Ramos (cell line): Measurements from ENCODE around the gene RPL4.
"Not testable (repeated sequence)": the region's sequence is repeated elsewhere in the genome, so short reads cannot be mapped to it uniquely, and the experiment has no call there.

ENCODE experiments used
- in situ Hi-C: fragments of 300-500 bp; cut with MboI; formaldehyde crosslinking; loops from one replicate; pipeline ENCODE4 v1.14.3; 2022; ENCODE audit warnings: low sequenced_read_pairs; ENCODE audit not compliant: unreplicated experiment

The RPL4 gene

GRCh38 chr15:66504563-66505429 lies at the start of gene RPL4, which contains the start of gene ZWILCH:
RPL4 (minus strand) TSS chr15:66504855; CDS start chr15:66504790, 65 bp downstream.
ZWILCH (plus strand) TSS chr15:66505326; CDS start chr15:66505339, 13 bp downstream.
- in situ Hi-C loops = no loop called here

GRCh38 chr15:66545255-66545654 lies 40.6 kb upstream of the RPL4 start:
- in situ Hi-C loops = no loop called here

GRCh38 chr15:66542896-66543295 lies 38.2 kb upstream of the RPL4 start:
- in situ Hi-C loops = no loop called here

GRCh38 chr15:66535056-66535455 lies 30.4 kb upstream of the RPL4 start:
- in situ Hi-C loops = no loop called here

- in situ Hi-C loops = no loop called here
Observed at GRCh38 chr15:66524838-66525237, 20.2 kb upstream of the RPL4 start.

- in situ Hi-C loops = no loop called here
Observed at GRCh38 chr15:66523926-66524325, 19.3 kb upstream of the RPL4 start.

- in situ Hi-C loops = no loop called here
Observed at GRCh38 chr15:66515901-66516322, 11.3 kb upstream of the RPL4 start.

- in situ Hi-C loops = no loop called here
Observed at GRCh38 chr15:66514586-66514985, 9.9 kb upstream of the RPL4 start.

- in situ Hi-C loops = no loop called here
Observed at GRCh38 chr15:66508293-66508883, 3.7 kb upstream of the RPL4 start.

- in situ Hi-C loops = no loop called here
Observed at GRCh38 chr15:66505818-66506217, 1.2 kb upstream of the RPL4 start.

- in situ Hi-C loops = no loop called here
Observed at GRCh38 chr15:66505430-66505811, 766 bp upstream of the RPL4 start.

- in situ Hi-C loops = no loop called here
Observed at GRCh38 chr15:66503780-66504562, 684 bp downstream of the RPL4 start.

GRCh38 chr15:66503041-66503648 lies 1.5 kb downstream of the RPL4 start:
- in situ Hi-C loops = not testable (repeated sequence)

- in situ Hi-C loops = no loop called here
Observed at GRCh38 chr15:66502491-66502890, 2.2 kb downstream of the RPL4 start.

- in situ Hi-C loops = not testable (repeated sequence)
Observed at GRCh38 chr15:66500346-66500745, 4.3 kb downstream of the RPL4 start.

- in situ Hi-C loops = loop anchor here (10.0 kb wide), 1 partner anchor 144 kb away; the partner anchor contains the start of gene TIPIN
Observed at GRCh38 chr15:66498501-66499386, 5.9 kb downstream of the RPL4 start.

GRCh38 chr15:66497502-66498455 lies 6.9 kb downstream of the RPL4 start, which contains the start of gene SNAPC5:
SNAPC5 (minus strand) TSS chr15:66497762; CDS start chr15:66497731, 31 bp downstream.
- in situ Hi-C loops = loop anchor here (10.0 kb wide), 1 partner anchor 143 kb away; the partner anchor contains the start of gene TIPIN

- in situ Hi-C loops = loop anchor here (10.0 kb wide), 1 partner anchor 142 kb away; the partner anchor contains the start of gene TIPIN
Observed at GRCh38 chr15:66496951-66497501, 7.6 kb downstream of the RPL4 start.
